Kidney (tissue), 14 donors: ENCODE measurements around the gene HHAT. TPM values are rescaled to one million over a fixed set of nuclear protein-coding genes. Genes with fewer than 3 reads are reported as not detected.

Experiments
- DNase-seq, 5 donors: peaks; one replicate each; pipeline ENCODE4 v3.0.0-alpha.2; 2013 to 2020
- FAIRE-seq: peaks from 2 replicates; lab custom pipeline; 2012; peaks lifted over from hg19 to GRCh38; lab: Jason Lieb, UNC
- H3K27ac ChIP-seq, 2 donors: one replicate each; pipeline ENCODE4 v1.7.0; 2013; ENCODE audit warnings: low read depth in 2 of 2, low read length in 2 of 2, inconsistent platforms in 1 of 2
- H3K27me3 ChIP-seq: one replicate; pipeline ENCODE4 v1.7.1; 2013; ENCODE audit warnings: low read length, inconsistent platforms; ENCODE audit not compliant: control insufficient read depth, insufficient read depth
- H3K36me3 ChIP-seq, 3 donors: one replicate each; pipeline versions ENCODE4 v1.7.0 to v1.7.1; 2013; ENCODE audit warnings: low read length in 3 of 3, control low read depth in 1 of 3, inconsistent platforms in 1 of 3; ENCODE audit not compliant: insufficient read depth in 3 of 3, control insufficient read depth in 2 of 3
- H3K4me1 ChIP-seq, 3 donors: one replicate each; pipeline versions ENCODE4 v1.7.0 to v1.7.1; 2013; ENCODE audit warnings: low read length in 3 of 3, inconsistent platforms in 1 of 3, low read depth in 1 of 3; ENCODE audit not compliant: control insufficient read depth in 2 of 3, insufficient read depth in 2 of 3
- H3K4me3 ChIP-seq, 3 donors: one replicate each; pipeline versions ENCODE4 v1.7.0 to v1.8.1; 2013; ENCODE audit warnings: low read length in 3 of 3, control low read depth in 1 of 3, inconsistent platforms in 1 of 3
- H3K9ac ChIP-seq, 3 donors: one replicate each; pipeline versions ENCODE4 v1.7.0 to v1.7.1; 2013; ENCODE audit warnings: low read length in 3 of 3, control low read depth in 1 of 3, inconsistent platforms in 1 of 3
- H3K9me3 ChIP-seq, 3 donors: one replicate each; pipeline versions ENCODE4 v1.7.0 to v1.7.1; 2013; ENCODE audit warnings: low read length in 3 of 3, control low read depth in 1 of 3, inconsistent platforms in 1 of 3; ENCODE audit not compliant: control insufficient read depth in 2 of 3, insufficient read depth in 1 of 3
- intact Hi-C: fragments of 100-400 bp; cut with DNase I; formaldehyde crosslinking; loops from one replicate; pipeline ENCODE4 v1.11.1; 2022
- polyA plus RNA-seq: library from polyadenylated mRNA; stranded (reverse); fragments of 350-450 nt; fragmentation: Illumina TruSeq; extraction: RNeasy Lipid Tissue Mini Kit (QIAGEN cat#74804); gene quantifications from one replicate; pipeline ENCODE4 v1.2.3, GENCODE V29; 2014; ENCODE audit warnings: low read depth, low replicate concordance; ENCODE audit not compliant: insufficient read depth
- total RNA-seq: library from RNA; stranded (reverse); fragmentation: NEBNext Ultra II Directional; extraction: Animal tissue kit (Norgen Biotek cat#: 25700); gene quantifications from one replicate; pipeline ENCODE4 v1.2.1, GENCODE V29; 2021
- TF ChIP-seq, protein P1 (sequence below): IDR thresholded peaks from 3 replicates; pipeline ENCODE4 v1.5.1; 2012; ENCODE audit warnings: mild to moderate bottlenecking, moderate library complexity, borderline replicate concordance; ENCODE audit not compliant: insufficient read depth; ENCODE audit errors: extremely low read depth
- donor health status: control.
- donor health status: control.
- donor health status: control.
- donor health status: control.
- donor health status: control.
- donor health status: DM: yes; HTN: yes; CAD: no.
- donor health status: Normal renal cell carcinoma (clear cell type).

The HHAT gene
- total and polyA plus RNA-seq, 2 donors from 2014 or later: 5.5 to 9.7 TPM

- Histone ChIP-seq H3K9me3 (no peaks in the 10 kb centered on the region), H3K4me1 (no peaks in the 10 kb centered on the region), H3K27ac (no peak overlapping the region), H3K36me3 (no peaks in the 10 kb centered on the region), H3K9ac (no peak overlapping the region), H3K4me3 (no peak overlapping the region), H3K27me3 (no peaks in the 10 kb centered on the region)
- TF ChIP-seq, protein P1, sequence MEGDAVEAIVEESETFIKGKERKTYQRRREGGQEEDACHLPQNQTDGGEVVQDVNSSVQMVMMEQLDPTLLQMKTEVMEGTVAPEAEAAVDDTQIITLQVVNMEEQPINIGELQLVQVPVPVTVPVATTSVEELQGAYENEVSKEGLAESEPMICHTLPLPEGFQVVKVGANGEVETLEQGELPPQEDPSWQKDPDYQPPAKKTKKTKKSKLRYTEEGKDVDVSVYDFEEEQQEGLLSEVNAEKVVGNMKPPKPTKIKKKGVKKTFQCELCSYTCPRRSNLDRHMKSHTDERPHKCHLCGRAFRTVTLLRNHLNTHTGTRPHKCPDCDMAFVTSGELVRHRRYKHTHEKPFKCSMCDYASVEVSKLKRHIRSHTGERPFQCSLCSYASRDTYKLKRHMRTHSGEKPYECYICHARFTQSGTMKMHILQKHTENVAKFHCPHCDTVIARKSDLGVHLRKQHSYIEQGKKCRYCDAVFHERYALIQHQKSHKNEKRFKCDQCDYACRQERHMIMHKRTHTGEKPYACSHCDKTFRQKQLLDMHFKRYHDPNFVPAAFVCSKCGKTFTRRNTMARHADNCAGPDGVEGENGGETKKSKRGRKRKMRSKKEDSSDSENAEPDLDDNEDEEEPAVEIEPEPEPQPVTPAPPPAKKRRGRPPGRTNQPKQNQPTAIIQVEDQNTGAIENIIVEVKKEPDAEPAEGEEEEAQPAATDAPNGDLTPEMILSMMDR: no peak
- intact Hi-C loops: no loop called here
- no peak for FAIRE-seq
- no peak for DNase-seq
Measured at GRCh38 chr1:210697185-210697584, 368.5 kb downstream of the HHAT start.

GRCh38 chr1:210698661-210699060 lies 370.0 kb downstream of the HHAT start:
- intact Hi-C loops: no loop called here
- H3K27ac ChIP-seq: no peak overlapping the region
- H3K4me1 ChIP-seq: no peaks in the 10 kb centered on the region
- TF ChIP-seq, protein P1: no peak
- DNase-seq (no peak), FAIRE-seq (no peak)
- no peak overlapping the region for H3K9ac ChIP-seq
- H3K9me3 ChIP-seq: no peaks in the 10 kb centered on the region
- H3K4me3 ChIP-seq: no peak overlapping the region
- H3K27me3 ChIP-seq: no peaks in the 10 kb centered on the region
- no peaks in the 10 kb centered on the region for H3K36me3 ChIP-seq

DNA sequence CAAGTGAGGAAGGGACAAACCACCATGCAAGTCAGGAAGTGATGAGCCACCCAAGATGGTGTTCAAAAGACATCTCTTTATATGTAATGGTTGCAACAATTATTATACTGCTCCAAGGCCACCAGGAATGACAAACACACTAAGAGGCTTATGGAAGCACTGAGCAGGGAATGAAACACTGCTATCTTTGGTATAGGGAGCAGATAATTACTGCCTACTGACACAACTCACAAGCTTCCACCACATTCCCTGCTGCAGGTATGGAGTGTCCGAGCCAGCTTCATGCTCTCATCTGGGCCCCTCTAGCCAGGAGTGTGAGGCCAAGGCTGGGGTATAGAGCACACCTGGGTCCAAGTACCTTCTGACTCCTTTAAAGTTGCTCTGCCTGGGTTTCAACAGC lies 371.4 kb downstream of the HHAT start:
- no peak overlapping the region for H3K9ac ChIP-seq
- no peaks in the 10 kb centered on the region for H3K4me1 ChIP-seq
- no peak overlapping the region for H3K27ac ChIP-seq
- intact Hi-C loops: no loop called here
- no peaks in the 10 kb centered on the region for H3K27me3 ChIP-seq
- FAIRE-seq (no peak), DNase-seq (no peak)
- TF ChIP-seq, protein P1: no peak
- H3K36me3 ChIP-seq: no peaks in the 10 kb centered on the region
- H3K9me3 ChIP-seq: no peaks in the 10 kb centered on the region
- H3K4me3 ChIP-seq: no peak overlapping the region

DNA sequence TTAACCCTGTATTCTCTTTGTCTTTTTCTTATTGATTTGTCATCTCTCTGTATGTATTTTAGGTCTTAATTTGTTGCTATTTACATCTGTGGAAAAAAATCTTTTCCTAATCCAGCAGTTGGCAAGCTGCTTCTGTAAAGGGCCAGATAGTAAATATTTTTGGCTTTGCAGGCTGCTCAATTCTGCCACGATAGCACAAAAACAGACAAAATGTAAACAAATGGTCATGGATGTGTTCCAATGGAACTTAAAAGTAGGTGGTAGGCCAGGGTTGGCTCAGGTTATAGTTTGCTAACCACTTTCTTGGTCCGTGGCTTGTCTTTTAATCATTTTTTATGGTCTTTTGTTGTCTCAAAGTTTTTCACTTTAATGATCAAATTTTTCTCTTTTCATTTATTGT lies 371.8 kb downstream of the HHAT start:
- Histone ChIP-seq H3K4me3 (no peak overlapping the region), H3K9me3 (no peaks in the 10 kb centered on the region), H3K9ac (no peak overlapping the region), H3K4me1 (no peaks in the 10 kb centered on the region), H3K27ac (no peak overlapping the region), H3K36me3 (no peaks in the 10 kb centered on the region), H3K27me3 (no peaks in the 10 kb centered on the region)
- no peak for DNase-seq
- intact Hi-C loops: no loop called here
- TF ChIP-seq, protein P1: no peak
- FAIRE-seq: no peak
